WTC11 (cell line): ENCODE measurements around the gene UGDH.

Source experiments
- ESRRA ChIP-seq: sonication (generic); formaldehyde crosslinking; IDR thresholded peaks from 2 replicates; pipeline ENCODE4 v1.8.1; 2022; ENCODE audit warnings: mild to moderate bottlenecking, missing genetic modification reagents, borderline replicate concordance
- ETV6 ChIP-seq: sonication (generic); formaldehyde crosslinking; IDR thresholded peaks from 2 replicates; pipeline ENCODE4 v1.8.1; 2022; ENCODE audit warnings: mild to moderate bottlenecking, missing genetic modification reagents
- JUN ChIP-seq: sonication (generic); formaldehyde crosslinking; IDR thresholded peaks from 2 replicates; pipeline ENCODE4 v1.8.0; 2023; ENCODE audit warnings: mild to moderate bottlenecking, missing genetic modification reagents
- MYBL2 ChIP-seq: sonication (generic); formaldehyde crosslinking; IDR thresholded peaks from 2 replicates; pipeline ENCODE4 v1.8.1; 2023; ENCODE audit warnings: mild to moderate bottlenecking, moderate library complexity, missing genetic modification reagents
- NR3C1 ChIP-seq: sonication (generic); formaldehyde crosslinking; conservative IDR thresholded peaks from 2 replicates; pipeline ENCODE4 v1.8.1; 2023; ENCODE audit warnings: low read depth, mild to moderate bottlenecking, missing genetic modification reagents
- SP1 ChIP-seq: sonication (generic); formaldehyde crosslinking; conservative IDR thresholded peaks from 2 replicates; pipeline ENCODE4 v1.8.1; 2022; ENCODE audit warnings: missing genetic modification reagents
- TCF7 ChIP-seq: sonication (generic); formaldehyde crosslinking; IDR thresholded peaks from 2 replicates; pipeline ENCODE4 v1.8.0; 2022; ENCODE audit warnings: mild to moderate bottlenecking, low read depth, missing genetic modification reagents, moderate library complexity
- TF ChIP-seq, protein P1 (sequence below): fragments of 200-600 bp; IDR thresholded peaks from 2 replicates; pipeline ENCODE4 v1.8.0; 2022; ENCODE audit warnings: antibody characterized with exemption
- TF ChIP-seq, protein P2 (sequence below): fragments of 250-450 bp; sonication (Bioruptor Pico); IDR thresholded peaks from 2 replicates; pipeline ENCODE4 v2.1.2; 2022; ENCODE audit warnings: mild to moderate bottlenecking, moderate library complexity
- TF ChIP-seq, protein P3 (sequence below): fragments of 250-450 bp; sonication (Bioruptor Pico); IDR thresholded peaks from 2 replicates; pipeline ENCODE4 v1.9.0; 2021; ENCODE audit warnings: moderate library complexity, mild to moderate bottlenecking, inconsistent platforms, borderline replicate concordance
- TF ChIP-seq, protein P4 (sequence below): sonication (generic); formaldehyde crosslinking; IDR thresholded peaks from 2 replicates; pipeline ENCODE4 v1.8.1; 2022; ENCODE audit warnings: low read depth, missing genetic modification reagents, borderline replicate concordance
- TF ChIP-seq, protein P5 (sequence below): sonication (generic); formaldehyde crosslinking; IDR thresholded peaks from 2 replicates; pipeline ENCODE4 v1.8.0; 2023; ENCODE audit warnings: missing genetic modification reagents, mild to moderate bottlenecking, borderline replicate concordance
- TF ChIP-seq, protein P6 (sequence below): sonication (generic); formaldehyde crosslinking; conservative IDR thresholded peaks from 2 replicates; pipeline ENCODE4 v1.8.1; 2022; ENCODE audit warnings: mild to moderate bottlenecking, missing genetic modification reagents
- TF ChIP-seq, protein P7 (sequence below): sonication (generic); formaldehyde crosslinking; IDR thresholded peaks from 2 replicates; pipeline ENCODE4 v1.8.1; 2023; ENCODE audit warnings: mild to moderate bottlenecking, missing genetic modification reagents, moderate library complexity

DNA sequence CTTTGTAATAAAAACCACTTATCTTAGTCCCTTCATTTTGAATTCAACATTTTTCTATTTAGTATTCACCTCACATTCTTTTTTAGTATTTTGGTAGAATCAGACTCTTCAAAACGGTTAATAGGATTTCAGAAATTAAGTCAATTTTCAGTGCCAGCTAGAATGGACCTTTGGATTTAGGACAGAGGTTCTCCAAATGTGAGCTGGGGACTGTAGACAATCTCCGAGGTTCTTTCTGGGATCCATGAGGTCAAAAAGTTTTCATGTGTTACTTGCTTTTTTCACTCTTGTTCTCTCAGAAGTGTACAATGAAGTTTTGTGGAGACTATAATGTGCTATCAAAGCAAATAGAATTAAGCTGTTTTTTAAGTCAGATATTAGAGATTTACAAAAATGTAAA is 2.3 kb upstream of the UGDH start:
- TF ChIP-seq, protein P1, sequence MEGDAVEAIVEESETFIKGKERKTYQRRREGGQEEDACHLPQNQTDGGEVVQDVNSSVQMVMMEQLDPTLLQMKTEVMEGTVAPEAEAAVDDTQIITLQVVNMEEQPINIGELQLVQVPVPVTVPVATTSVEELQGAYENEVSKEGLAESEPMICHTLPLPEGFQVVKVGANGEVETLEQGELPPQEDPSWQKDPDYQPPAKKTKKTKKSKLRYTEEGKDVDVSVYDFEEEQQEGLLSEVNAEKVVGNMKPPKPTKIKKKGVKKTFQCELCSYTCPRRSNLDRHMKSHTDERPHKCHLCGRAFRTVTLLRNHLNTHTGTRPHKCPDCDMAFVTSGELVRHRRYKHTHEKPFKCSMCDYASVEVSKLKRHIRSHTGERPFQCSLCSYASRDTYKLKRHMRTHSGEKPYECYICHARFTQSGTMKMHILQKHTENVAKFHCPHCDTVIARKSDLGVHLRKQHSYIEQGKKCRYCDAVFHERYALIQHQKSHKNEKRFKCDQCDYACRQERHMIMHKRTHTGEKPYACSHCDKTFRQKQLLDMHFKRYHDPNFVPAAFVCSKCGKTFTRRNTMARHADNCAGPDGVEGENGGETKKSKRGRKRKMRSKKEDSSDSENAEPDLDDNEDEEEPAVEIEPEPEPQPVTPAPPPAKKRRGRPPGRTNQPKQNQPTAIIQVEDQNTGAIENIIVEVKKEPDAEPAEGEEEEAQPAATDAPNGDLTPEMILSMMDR, result no peak
- no peak for TF ChIP-seq JUN (CRISPR knock-in tag)
- TF ChIP-seq SP1 (CRISPR knock-in tag), result no peak
- TF ChIP-seq, protein P2, sequence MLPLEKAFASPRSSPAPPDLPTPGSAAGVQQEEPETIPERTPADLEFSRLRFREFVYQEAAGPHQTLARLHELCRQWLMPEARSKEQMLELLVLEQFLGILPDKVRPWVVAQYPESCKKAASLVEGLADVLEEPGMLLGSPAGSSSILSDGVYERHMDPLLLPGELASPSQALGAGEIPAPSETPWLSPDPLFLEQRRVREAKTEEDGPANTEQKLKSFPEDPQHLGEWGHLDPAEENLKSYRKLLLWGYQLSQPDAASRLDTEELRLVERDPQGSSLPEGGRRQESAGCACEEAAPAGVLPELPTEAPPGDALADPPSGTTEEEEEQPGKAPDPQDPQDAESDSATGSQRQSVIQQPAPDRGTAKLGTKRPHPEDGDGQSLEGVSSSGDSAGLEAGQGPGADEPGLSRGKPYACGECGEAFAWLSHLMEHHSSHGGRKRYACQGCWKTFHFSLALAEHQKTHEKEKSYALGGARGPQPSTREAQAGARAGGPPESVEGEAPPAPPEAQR (CRISPR knock-in tag), result no peak
- TF ChIP-seq, protein P3, sequence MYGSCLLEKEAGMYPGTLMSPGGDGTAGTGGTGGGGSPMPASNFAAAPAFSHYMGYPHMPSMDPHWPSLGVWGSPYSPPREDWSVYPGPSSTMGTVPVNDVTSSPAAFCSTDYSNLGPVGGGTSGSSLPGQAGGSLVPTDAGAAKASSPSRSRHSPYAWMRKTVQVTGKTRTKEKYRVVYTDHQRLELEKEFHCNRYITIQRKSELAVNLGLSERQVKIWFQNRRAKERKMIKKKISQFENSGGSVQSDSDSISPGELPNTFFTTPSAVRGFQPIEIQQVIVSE, result no peak
- TF ChIP-seq TCF7 (CRISPR knock-in tag), result no peak
- no peak for TF ChIP-seq ESRRA
- TF ChIP-seq, protein P4, sequence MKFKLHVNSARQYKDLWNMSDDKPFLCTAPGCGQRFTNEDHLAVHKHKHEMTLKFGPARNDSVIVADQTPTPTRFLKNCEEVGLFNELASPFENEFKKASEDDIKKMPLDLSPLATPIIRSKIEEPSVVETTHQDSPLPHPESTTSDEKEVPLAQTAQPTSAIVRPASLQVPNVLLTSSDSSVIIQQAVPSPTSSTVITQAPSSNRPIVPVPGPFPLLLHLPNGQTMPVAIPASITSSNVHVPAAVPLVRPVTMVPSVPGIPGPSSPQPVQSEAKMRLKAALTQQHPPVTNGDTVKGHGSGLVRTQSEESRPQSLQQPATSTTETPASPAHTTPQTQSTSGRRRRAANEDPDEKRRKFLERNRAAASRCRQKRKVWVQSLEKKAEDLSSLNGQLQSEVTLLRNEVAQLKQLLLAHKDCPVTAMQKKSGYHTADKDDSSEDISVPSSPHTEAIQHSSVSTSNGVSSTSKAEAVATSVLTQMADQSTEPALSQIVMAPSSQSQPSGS, result no peak
- TF ChIP-seq, protein P5, sequence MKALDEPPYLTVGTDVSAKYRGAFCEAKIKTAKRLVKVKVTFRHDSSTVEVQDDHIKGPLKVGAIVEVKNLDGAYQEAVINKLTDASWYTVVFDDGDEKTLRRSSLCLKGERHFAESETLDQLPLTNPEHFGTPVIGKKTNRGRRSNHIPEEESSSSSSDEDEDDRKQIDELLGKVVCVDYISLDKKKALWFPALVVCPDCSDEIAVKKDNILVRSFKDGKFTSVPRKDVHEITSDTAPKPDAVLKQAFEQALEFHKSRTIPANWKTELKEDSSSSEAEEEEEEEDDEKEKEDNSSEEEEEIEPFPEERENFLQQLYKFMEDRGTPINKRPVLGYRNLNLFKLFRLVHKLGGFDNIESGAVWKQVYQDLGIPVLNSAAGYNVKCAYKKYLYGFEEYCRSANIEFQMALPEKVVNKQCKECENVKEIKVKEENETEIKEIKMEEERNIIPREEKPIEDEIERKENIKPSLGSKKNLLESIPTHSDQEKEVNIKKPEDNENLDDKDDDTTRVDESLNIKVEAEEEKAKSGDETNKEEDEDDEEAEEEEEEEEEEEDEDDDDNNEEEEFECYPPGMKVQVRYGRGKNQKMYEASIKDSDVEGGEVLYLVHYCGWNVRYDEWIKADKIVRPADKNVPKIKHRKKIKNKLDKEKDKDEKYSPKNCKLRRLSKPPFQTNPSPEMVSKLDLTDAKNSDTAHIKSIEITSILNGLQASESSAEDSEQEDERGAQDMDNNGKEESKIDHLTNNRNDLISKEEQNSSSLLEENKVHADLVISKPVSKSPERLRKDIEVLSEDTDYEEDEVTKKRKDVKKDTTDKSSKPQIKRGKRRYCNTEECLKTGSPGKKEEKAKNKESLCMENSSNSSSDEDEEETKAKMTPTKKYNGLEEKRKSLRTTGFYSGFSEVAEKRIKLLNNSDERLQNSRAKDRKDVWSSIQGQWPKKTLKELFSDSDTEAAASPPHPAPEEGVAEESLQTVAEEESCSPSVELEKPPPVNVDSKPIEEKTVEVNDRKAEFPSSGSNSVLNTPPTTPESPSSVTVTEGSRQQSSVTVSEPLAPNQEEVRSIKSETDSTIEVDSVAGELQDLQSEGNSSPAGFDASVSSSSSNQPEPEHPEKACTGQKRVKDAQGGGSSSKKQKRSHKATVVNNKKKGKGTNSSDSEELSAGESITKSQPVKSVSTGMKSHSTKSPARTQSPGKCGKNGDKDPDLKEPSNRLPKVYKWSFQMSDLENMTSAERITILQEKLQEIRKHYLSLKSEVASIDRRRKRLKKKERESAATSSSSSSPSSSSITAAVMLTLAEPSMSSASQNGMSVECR, result no peak
- no peak for TF ChIP-seq NR3C1 (CRISPR knock-in tag)
- TF ChIP-seq, protein P6, sequence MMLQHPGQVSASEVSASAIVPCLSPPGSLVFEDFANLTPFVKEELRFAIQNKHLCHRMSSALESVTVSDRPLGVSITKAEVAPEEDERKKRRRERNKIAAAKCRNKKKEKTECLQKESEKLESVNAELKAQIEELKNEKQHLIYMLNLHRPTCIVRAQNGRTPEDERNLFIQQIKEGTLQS, result no peak
- TF ChIP-seq, protein P7, sequence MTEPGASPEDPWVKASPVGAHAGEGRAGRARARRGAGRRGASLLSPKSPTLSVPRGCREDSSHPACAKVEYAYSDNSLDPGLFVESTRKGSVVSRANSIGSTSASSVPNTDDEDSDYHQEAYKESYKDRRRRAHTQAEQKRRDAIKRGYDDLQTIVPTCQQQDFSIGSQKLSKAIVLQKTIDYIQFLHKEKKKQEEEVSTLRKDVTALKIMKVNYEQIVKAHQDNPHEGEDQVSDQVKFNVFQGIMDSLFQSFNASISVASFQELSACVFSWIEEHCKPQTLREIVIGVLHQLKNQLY (CRISPR knock-in tag), result no peak
- no peak for TF ChIP-seq ETV6 (CRISPR knock-in tag)
- TF ChIP-seq MYBL2 (CRISPR knock-in tag), result no peak
